HCT116 (cell line): ENCODE results near the gene ABLIM1. TPM values are rescaled to one million over a fixed set of nuclear protein-coding genes. Genes with fewer than 3 reads are reported as not detected.

Experiments
- ATAC-seq: fragments of 200-7000 bp; cut with Tn5 transposase; 2 replicates; pipeline ENCODE4 v1.9.1; 2020; ENCODE audit warnings: mild to moderate bottlenecking, moderate library complexity
- BruUV-seq: library from RNA; stranded (reverse); fragments of 400-500 nt; replicated peaks from 2 replicates; lab custom pipeline; 2021; lab: Mats Ljungman, UMichigan
- CTCF ChIA-PET: fragments of 300-600 bp; sonication (Branson Sonifier 250); formaldehyde crosslinking; loops from one replicate; lab custom pipeline; 2021; ENCODE audit warnings: antibody characterized with exemption; lab: Charles Lee
- POLR2A ChIA-PET: fragments of 300-600, 350-600 bp; sonication (Branson Sonifier 250); formaldehyde crosslinking; loops from one replicate; lab custom pipeline; 2021; ENCODE audit warnings: antibody characterized with exemption; lab: Charles Lee
- RAD21 ChIA-PET, 2 experiments: fragments of 300-600 bp; sonication (Branson Sonifier 250); formaldehyde crosslinking; loops; one replicate each; lab custom pipeline; 2023; ENCODE audit warnings: low total read pairs in 2 of 2; ENCODE audit not compliant: uncharacterized antibody in 2 of 2, unreplicated experiment in 2 of 2, low non-redundant PET in 1 of 2; lab: Charles Lee
- DNase-seq: peaks from one replicate; pipeline ENCODE4 v3.0.0-alpha.2; 2010; ENCODE audit warnings: low read depth, low spot score
- H2AFZ ChIP-seq: fragments of 200-600 bp; shearing (Covaris generic), sonication (generic); 2 replicates; pipeline ENCODE4 v1.6.1; 2017; ENCODE audit warnings: low read depth, mixed run types, mixed read lengths, antibody characterized with exemption, low read length; ENCODE audit not compliant: poor library complexity, severe bottlenecking
- H3K27ac ChIP-seq: 2 replicates; pipeline ENCODE4 v1.5.1; 2012; ENCODE audit warnings: low read depth, low read length
- H3K27me3 ChIP-seq: fragments of 200-600 bp; sonication (generic); 2 replicates; pipeline ENCODE4 v1.6.1; 2016; ENCODE audit warnings: mixed run types, low read length, mixed read lengths; ENCODE audit not compliant: insufficient read depth
- H3K36me3 ChIP-seq, 2 experiments: fragments of 200-500 bp in 1 of 2; fragments of 200-600 bp in 1 of 2; sonication (Bioruptor generic) in 1 of 2; sonication (generic) in 1 of 2; 2 replicates each; pipeline versions ENCODE4 v1.5.1 to v1.6.1; 2014 to 2016; ENCODE audit warnings: low read length in 2 of 2, inconsistent platforms in 1 of 2, mixed read lengths in 1 of 2, mixed run types in 1 of 2; ENCODE audit not compliant: insufficient read depth in 2 of 2, control insufficient read depth in 1 of 2
- H3K4me1 ChIP-seq, 2 experiments: fragments of 200-600 bp in 1 of 2; sonication (generic) in 1 of 2; 2 replicates each; pipeline versions ENCODE4 v1.5.1 to v1.6.1; 2012 to 2017; ENCODE audit warnings: low read length in 2 of 2, inconsistent platforms in 1 of 2, mild to moderate bottlenecking in 1 of 2, mixed read lengths in 1 of 2, mixed run types in 1 of 2, moderate library complexity in 1 of 2; ENCODE audit not compliant: insufficient read depth in 2 of 2, control insufficient read depth in 1 of 2
- H3K4me2 ChIP-seq: fragments of 200-600 bp; sonication (generic); 2 replicates; pipeline ENCODE4 v1.6.1; 2017; ENCODE audit warnings: mixed run types, low read length, mixed read lengths
- H3K4me3 ChIP-seq, 2 experiments: fragments of 200-600 bp in 1 of 2; sonication (generic) in 1 of 2; replicated peaks in 1 of 2; 2 replicates each; pipeline ENCODE4 v1.5.1; 2011 to 2016; ENCODE audit warnings: low read length in 2 of 2, control low read depth in 1 of 2, low read depth in 1 of 2, mild to moderate bottlenecking in 1 of 2, mixed read lengths in 1 of 2, mixed run types in 1 of 2
- H3K79me2 ChIP-seq: fragments of 200-600 bp; sonication (generic); 2 replicates; pipeline ENCODE4 v1.6.1; 2017; ENCODE audit warnings: mild to moderate bottlenecking, mixed run types, low read length, moderate library complexity, mixed read lengths; ENCODE audit not compliant: insufficient read depth
- H3K9ac ChIP-seq: fragments of 200-600 bp; sonication (generic); 2 replicates; pipeline ENCODE4 v1.6.1; 2016; ENCODE audit warnings: low read length, mixed read lengths
- H3K9me2 ChIP-seq: fragments of 200-600 bp; sonication (generic), shearing (Covaris generic); 2 replicates; pipeline ENCODE4 v1.6.1; 2017; ENCODE audit warnings: mixed run types, mild to moderate bottlenecking, moderate library complexity; ENCODE audit not compliant: insufficient read depth
- H3K9me3 ChIP-seq, 2 experiments: fragments of 200-500 bp in 1 of 2; fragments of 200-600 bp in 1 of 2; sonication (Bioruptor generic) in 1 of 2; sonication (generic) in 1 of 2; 2 replicates each; pipeline ENCODE4 v1.6.1; 2014 to 2017; ENCODE audit warnings: low read length in 2 of 2, mixed read lengths in 2 of 2, inconsistent platforms in 1 of 2, low read depth in 1 of 2, mild to moderate bottlenecking in 1 of 2, mixed run types in 1 of 2, moderate library complexity in 1 of 2; ENCODE audit not compliant: control insufficient read depth in 1 of 2, insufficient read depth in 1 of 2
- H4K20me1 ChIP-seq: fragments of 200-600 bp; sonication (generic), shearing (Covaris generic); 2 replicates; pipeline ENCODE4 v1.6.1; 2017; ENCODE audit warnings: mixed run types, mild to moderate bottlenecking, moderate library complexity; ENCODE audit not compliant: insufficient read depth
- ATF3 ChIP-seq: IDR thresholded peaks from 2 replicates; pipeline ENCODE4 v1.6.1; 2012
- CEBPB ChIP-seq: IDR thresholded peaks from 2 replicates; pipeline ENCODE4 v1.6.1; 2012; ENCODE audit warnings: low read depth
- CTCF ChIP-seq, 3 experiments: fragments of 200-600 bp in 1 of 3; sonication (generic) in 1 of 3; IDR thresholded peaks in 2 of 3; conservative IDR thresholded peaks in 1 of 3; 2 replicates each; pipeline ENCODE4 v1.5.1; 2012 to 2017; ENCODE audit warnings: low read depth in 2 of 3, low read length in 2 of 3, antibody characterized with exemption in 1 of 3, borderline replicate concordance in 1 of 3, control low read depth in 1 of 3, mild to moderate bottlenecking in 1 of 3, mixed read lengths in 1 of 3, mixed run types in 1 of 3, moderate library complexity in 1 of 3; ENCODE audit not compliant: insufficient read depth in 1 of 3
- EGR1 ChIP-seq: IDR thresholded peaks from 2 replicates; pipeline ENCODE4 v1.6.1; 2012; ENCODE audit warnings: low read depth
- EZH2 ChIP-seq: fragments of 200-600 bp; sonication (generic); IDR thresholded peaks from 2 replicates; pipeline ENCODE4 v1.6.1; 2017; ENCODE audit warnings: antibody characterized with exemption, mixed run types
- EZH2phosphoT487 ChIP-seq: fragments of 200-600 bp; IDR thresholded peaks from 2 replicates; pipeline ENCODE4 v1.6.1; 2018; ENCODE audit warnings: antibody characterized with exemption, borderline replicate concordance
- MAX ChIP-seq: IDR thresholded peaks from 2 replicates; pipeline ENCODE4 v1.6.1; 2012
- POLR2A ChIP-seq: IDR thresholded peaks from 2 replicates; pipeline ENCODE4 v1.7.0; 2011; ENCODE audit warnings: borderline replicate concordance; ENCODE audit not compliant: insufficient read depth, insufficient read length; ENCODE audit errors: extremely low read depth
- POLR2AphosphoS5 ChIP-seq: IDR thresholded peaks from 2 replicates; pipeline ENCODE4 v1.6.1; 2011; ENCODE audit warnings: mild to moderate bottlenecking, low read depth, low read length, moderate library complexity
- RAD21 ChIP-seq: IDR thresholded peaks from 2 replicates; pipeline ENCODE4 v1.6.1; 2012; ENCODE audit warnings: low read depth, mild to moderate bottlenecking
- REST ChIP-seq: IDR thresholded peaks from 2 replicates; pipeline ENCODE4 v1.6.1; 2012; ENCODE audit warnings: low read depth
- SIN3A ChIP-seq: IDR thresholded peaks from 2 replicates; pipeline ENCODE4 v1.6.1; 2012; ENCODE audit warnings: low read depth
- TCF7L2 ChIP-seq: IDR thresholded peaks from 2 replicates; pipeline ENCODE4 v1.7.0; 2011; ENCODE audit warnings: borderline replicate concordance, inconsistent platforms; ENCODE audit not compliant: insufficient read depth, insufficient read length; ENCODE audit errors: extremely low read depth
- ZFX ChIP-seq: fragments of 450-650 bp; IDR thresholded peaks from 2 replicates; pipeline ENCODE4 v1.6.1; 2017
- intact Hi-C: fragments of 100-400 bp; cut with micrococcal nuclease; formaldehyde crosslinking; loops from 2 replicates; pipeline ENCODE4 v1.10.0; 2022
- total RNA-seq: library from RNA; stranded (reverse); gene quantifications from one replicate; pipeline ENCODE4 v1.2.1, GENCODE V29; 2021; ENCODE audit not compliant: unreplicated experiment
- TF ChIP-seq, protein P1 (sequence below): IDR thresholded peaks from 2 replicates; pipeline ENCODE4 v1.6.1; 2011; ENCODE audit warnings: mild to moderate bottlenecking, low read length, moderate library complexity; ENCODE audit not compliant: insufficient replicate concordance; ENCODE audit errors: extremely low read depth

Gene ABLIM1
- total RNA-seq, 1 experiment from 2014 or later: 96.2 TPM

- ATAC-seq: no peak
Measured at GRCh38 chr10:114474989-114475388, 183.1 kb downstream of the ABLIM1 start.

More at GRCh38 chr10:114474989-114475388, 183.1 kb downstream of the ABLIM1 start:
- no peak overlapping the region for H2AFZ ChIP-seq
- no peak for DNase-seq
- no peaks in the 10 kb centered on the region for H3K79me2 ChIP-seq
- intact Hi-C loops: loop anchor here (5.0 kb wide), 2 partner anchors 52 to 652 kb away; no protein-coding TSS in a partner anchor
- ChIA-PET POLR2A (no interaction called here), CTCF (interaction anchor here (1.1 to 4.7 kb wide), 3 partner anchors 72 to 655 kb away, joined by 4 to 96 read pairs (median 4); no protein-coding TSS in a partner anchor), RAD21 (no interaction called here)
- no peak overlapping the region for H3K4me2 ChIP-seq
- H3K4me1 ChIP-seq: peaks cover 9 to 10% of the 10 kb centered on the region in 2 experiments; a peak in 2 of 4 replicates
- no peaks in the 10 kb centered on the region for H4K20me1 ChIP-seq
- TF ChIP-seq CEBPB (no peak), EZH2 (no peak), SIN3A (no peak), ZFX (no peak), RAD21 (no peak), POLR2A (no peak), CTCF (IDR thresholded peaks at IDR 0.05 in 2 of 3, conservative IDR thresholded peaks at IDR 0.05 in 1 of 3; ENCODE audit: borderline replicate concordance in 1 of 3, insufficient read depth in 1 of 3, low read depth in 2 of 3, low read length in 2 of 3) (no peak), TCF7L2 (no peak), POLR2AphosphoS5 (no peak), MAX (no peak), EZH2phosphoT487 (no peak), ATF3 (no peak), EGR1 (no peak), REST (no peak)
- TF ChIP-seq, protein P1, sequence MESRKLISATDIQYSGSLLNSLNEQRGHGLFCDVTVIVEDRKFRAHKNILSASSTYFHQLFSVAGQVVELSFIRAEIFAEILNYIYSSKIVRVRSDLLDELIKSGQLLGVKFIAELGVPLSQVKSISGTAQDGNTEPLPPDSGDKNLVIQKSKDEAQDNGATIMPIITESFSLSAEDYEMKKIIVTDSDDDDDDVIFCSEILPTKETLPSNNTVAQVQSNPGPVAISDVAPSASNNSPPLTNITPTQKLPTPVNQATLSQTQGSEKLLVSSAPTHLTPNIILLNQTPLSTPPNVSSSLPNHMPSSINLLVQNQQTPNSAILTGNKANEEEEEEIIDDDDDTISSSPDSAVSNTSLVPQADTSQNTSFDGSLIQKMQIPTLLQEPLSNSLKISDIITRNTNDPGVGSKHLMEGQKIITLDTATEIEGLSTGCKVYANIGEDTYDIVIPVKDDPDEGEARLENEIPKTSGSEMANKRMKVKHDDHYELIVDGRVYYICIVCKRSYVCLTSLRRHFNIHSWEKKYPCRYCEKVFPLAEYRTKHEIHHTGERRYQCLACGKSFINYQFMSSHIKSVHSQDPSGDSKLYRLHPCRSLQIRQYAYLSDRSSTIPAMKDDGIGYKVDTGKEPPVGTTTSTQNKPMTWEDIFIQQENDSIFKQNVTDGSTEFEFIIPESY: no peak
- no peaks in the 10 kb centered on the region for H3K9me2 ChIP-seq
- H3K27me3 ChIP-seq: no peaks in the 10 kb centered on the region
- H3K9ac ChIP-seq: no peak overlapping the region
- no peak overlapping the region for H3K27ac ChIP-seq
- H3K4me3 ChIP-seq: no peak overlapping the region
- BruUV-seq: no TSS peak
- H3K9me3 ChIP-seq: no peaks in the 10 kb centered on the region
- peaks cover 0 to 3% of the 10 kb centered on the region in 2 experiments; a peak in 1 of 4 replicates for H3K36me3 ChIP-seq
